ENCODE data around the gene GARNL3.

GARNL3 gene

GRCh38 chr9:127224178-127224882 lies 40.2 kb upstream of the GARNL3 start (continued):
- TF ChIP-seq MZF1 (tag by site-specific recombination; IDR thresholded peaks at IDR 0.05; ENCODE audit: borderline replicate concordance), result no peak
- TF ChIP-seq ZNF146 (tag by site-specific recombination; IDR thresholded peaks at IDR 0.05), result no peak
- TF ChIP-seq ZNF510 (tag by site-specific recombination; IDR thresholded peaks at IDR 0.05; ENCODE audit: insufficient replicate concordance), result no peak
- TF ChIP-seq ZNF830 (tag by site-specific recombination; IDR thresholded peaks at IDR 0.05; ENCODE audit: low read depth), result no peak
- no peak for TF ChIP-seq ZNF701 (tag by site-specific recombination; IDR thresholded peaks at IDR 0.05)
- TF ChIP-seq ZNF138 (tag by site-specific recombination; IDR thresholded peaks at IDR 0.05; ENCODE audit: borderline replicate concordance), result no peak
- TF ChIP-seq, protein P1, sequence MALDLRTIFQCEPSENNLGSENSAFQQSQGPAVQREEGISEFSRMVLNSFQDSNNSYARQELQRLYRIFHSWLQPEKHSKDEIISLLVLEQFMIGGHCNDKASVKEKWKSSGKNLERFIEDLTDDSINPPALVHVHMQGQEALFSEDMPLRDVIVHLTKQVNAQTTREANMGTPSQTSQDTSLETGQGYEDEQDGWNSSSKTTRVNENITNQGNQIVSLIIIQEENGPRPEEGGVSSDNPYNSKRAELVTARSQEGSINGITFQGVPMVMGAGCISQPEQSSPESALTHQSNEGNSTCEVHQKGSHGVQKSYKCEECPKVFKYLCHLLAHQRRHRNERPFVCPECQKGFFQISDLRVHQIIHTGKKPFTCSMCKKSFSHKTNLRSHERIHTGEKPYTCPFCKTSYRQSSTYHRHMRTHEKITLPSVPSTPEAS (tag by site-specific recombination; IDR thresholded peaks at IDR 0.05), result no peak
- TF ChIP-seq, protein P2, sequence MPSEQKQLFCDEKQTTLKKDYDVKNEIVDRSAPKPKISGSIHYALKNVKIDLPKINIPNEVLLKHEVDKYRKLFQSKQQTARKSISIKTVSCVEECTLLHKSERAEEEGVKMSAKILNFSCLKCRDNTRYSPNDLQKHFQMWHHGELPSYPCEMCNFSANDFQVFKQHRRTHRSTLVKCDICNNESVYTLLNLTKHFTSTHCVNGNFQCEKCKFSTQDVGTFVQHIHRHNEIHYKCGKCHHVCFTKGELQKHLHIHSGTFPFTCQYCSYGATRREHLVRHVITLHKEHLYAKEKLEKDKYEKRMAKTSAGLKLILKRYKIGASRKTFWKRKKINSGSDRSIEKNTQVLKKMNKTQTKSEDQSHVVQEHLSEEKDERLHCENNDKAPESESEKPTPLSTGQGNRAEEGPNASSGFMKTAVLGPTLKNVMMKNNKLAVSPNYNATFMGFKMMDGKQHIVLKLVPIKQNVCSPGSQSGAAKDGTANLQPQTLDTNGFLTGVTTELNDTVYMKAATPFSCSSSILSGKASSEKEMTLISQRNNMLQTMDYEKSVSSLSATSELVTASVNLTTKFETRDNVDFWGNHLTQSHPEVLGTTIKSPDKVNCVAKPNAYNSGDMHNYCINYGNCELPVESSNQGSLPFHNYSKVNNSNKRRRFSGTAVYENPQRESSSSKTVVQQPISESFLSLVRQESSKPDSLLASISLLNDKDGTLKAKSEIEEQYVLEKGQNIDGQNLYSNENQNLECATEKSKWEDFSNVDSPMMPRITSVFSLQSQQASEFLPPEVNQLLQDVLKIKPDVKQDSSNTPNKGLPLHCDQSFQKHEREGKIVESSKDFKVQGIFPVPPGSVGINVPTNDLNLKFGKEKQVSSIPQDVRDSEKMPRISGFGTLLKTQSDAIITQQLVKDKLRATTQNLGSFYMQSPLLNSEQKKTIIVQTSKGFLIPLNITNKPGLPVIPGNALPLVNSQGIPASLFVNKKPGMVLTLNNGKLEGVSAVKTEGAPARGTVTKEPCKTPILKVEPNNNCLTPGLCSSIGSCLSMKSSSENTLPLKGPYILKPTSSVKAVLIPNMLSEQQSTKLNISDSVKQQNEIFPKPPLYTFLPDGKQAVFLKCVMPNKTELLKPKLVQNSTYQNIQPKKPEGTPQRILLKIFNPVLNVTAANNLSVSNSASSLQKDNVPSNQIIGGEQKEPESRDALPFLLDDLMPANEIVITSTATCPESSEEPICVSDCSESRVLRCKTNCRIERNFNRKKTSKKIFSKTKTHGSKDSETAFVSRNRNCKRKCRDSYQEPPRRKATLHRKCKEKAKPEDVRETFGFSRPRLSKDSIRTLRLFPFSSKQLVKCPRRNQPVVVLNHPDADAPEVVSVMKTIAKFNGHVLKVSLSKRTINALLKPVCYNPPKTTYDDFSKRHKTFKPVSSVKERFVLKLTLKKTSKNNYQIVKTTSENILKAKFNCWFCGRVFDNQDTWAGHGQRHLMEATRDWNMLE (tag by site-specific recombination; conservative IDR thresholded peaks at IDR 0.05; ENCODE audit: low read depth), result no peak
- TF ChIP-seq ZNF266 (tag by site-specific recombination; IDR thresholded peaks at IDR 0.05; ENCODE audit: low read depth), result no peak
- no peak for TF ChIP-seq ZNF248 (tag by site-specific recombination; IDR thresholded peaks at IDR 0.05)
- no peak for TF ChIP-seq ZNF175 (tag by site-specific recombination; IDR thresholded peaks at IDR 0.05)
- no peak for TF ChIP-seq AEBP2 (tag by site-specific recombination; IDR thresholded peaks at IDR 0.05; ENCODE audit: borderline replicate concordance)
- no peak for TF ChIP-seq ZBTB1 (tag by site-specific recombination; IDR thresholded peaks at IDR 0.05)
- no peak for TF ChIP-seq TCF7L2 (IDR thresholded peaks at IDR 0.05; ENCODE audit: borderline replicate concordance, low read depth, low read length)
- TF ChIP-seq ZNF324 (tag by site-specific recombination; IDR thresholded peaks at IDR 0.05), result peak; percentile 47; the same call in 1 of the 2 replicates
- no peak for TF ChIP-seq ZNF394 (tag by site-specific recombination; IDR thresholded peaks at IDR 0.05; ENCODE audit: borderline replicate concordance)
- no peak for TF ChIP-seq ZNF677 (tag by site-specific recombination; IDR thresholded peaks at IDR 0.05)
- TF ChIP-seq, protein P3, sequence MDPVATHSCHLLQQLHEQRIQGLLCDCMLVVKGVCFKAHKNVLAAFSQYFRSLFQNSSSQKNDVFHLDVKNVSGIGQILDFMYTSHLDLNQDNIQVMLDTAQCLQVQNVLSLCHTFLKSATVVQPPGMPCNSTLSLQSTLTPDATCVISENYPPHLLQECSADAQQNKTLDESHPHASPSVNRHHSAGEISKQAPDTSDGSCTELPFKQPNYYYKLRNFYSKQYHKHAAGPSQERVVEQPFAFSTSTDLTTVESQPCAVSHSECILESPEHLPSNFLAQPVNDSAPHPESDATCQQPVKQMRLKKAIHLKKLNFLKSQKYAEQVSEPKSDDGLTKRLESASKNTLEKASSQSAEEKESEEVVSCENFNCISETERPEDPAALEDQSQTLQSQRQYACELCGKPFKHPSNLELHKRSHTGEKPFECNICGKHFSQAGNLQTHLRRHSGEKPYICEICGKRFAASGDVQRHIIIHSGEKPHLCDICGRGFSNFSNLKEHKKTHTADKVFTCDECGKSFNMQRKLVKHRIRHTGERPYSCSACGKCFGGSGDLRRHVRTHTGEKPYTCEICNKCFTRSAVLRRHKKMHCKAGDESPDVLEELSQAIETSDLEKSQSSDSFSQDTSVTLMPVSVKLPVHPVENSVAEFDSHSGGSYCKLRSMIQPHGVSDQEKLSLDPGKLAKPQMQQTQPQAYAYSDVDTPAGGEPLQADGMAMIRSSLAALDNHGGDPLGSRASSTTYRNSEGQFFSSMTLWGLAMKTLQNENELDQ (tag by site-specific recombination; IDR thresholded peaks at IDR 0.05; ENCODE audit: low read depth), result no peak
- no peak for TF ChIP-seq SCRT1 (tag by site-specific recombination; IDR thresholded peaks at IDR 0.05; ENCODE audit: borderline replicate concordance)
- TF ChIP-seq PRDM1 (tag by site-specific recombination; IDR thresholded peaks at IDR 0.05), result no peak
- no peak for TF ChIP-seq ZBTB21 (tag by site-specific recombination; IDR thresholded peaks at IDR 0.05)
- no peak for TF ChIP-seq ZNF624 (tag by site-specific recombination; IDR thresholded peaks at IDR 0.05)
- no peak for TF ChIP-seq ZNF747 (tag by site-specific recombination; IDR thresholded peaks at IDR 0.05)
- no peak; the same call in 1 of the 2 replicates for TF ChIP-seq ZIC2 (tag by site-specific recombination; IDR thresholded peaks at IDR 0.05)
- TF ChIP-seq ZNF335 (tag by site-specific recombination; conservative IDR thresholded peaks at IDR 0.05), result peak; percentile 69
- no peak for TF ChIP-seq ZNF596 (tag by site-specific recombination; IDR thresholded peaks at IDR 0.05)
- TF ChIP-seq OSR2 (tag by site-specific recombination; IDR thresholded peaks at IDR 0.05), result no peak
- TF ChIP-seq ZNF585B (tag by site-specific recombination; IDR thresholded peaks at IDR 0.05), result no peak
- TF ChIP-seq OVOL3 (tag by site-specific recombination; IDR thresholded peaks at IDR 0.05), result no peak
- no peak; the same call in 1 of the 2 replicates for TF ChIP-seq YY1 (tag by site-specific recombination; IDR thresholded peaks at IDR 0.05)
- 0 out of 2 replicates have a peak, but pooled peaks have one; percentile 16 for TF ChIP-seq ZNF2 (tag by site-specific recombination; IDR thresholded peaks at IDR 0.05)
- TF ChIP-seq ZNF571 (tag by site-specific recombination; IDR thresholded peaks at IDR 0.05), result no peak
